ENCODE results near the gene SLC13A4. TPM values are rescaled to one million over a fixed set of nuclear protein-coding genes. Genes with fewer than 3 reads are reported as not detected.

Gene SLC13A4
- polyA plus RNA-seq, 1 experiment: 0.04 TPM

DNA sequence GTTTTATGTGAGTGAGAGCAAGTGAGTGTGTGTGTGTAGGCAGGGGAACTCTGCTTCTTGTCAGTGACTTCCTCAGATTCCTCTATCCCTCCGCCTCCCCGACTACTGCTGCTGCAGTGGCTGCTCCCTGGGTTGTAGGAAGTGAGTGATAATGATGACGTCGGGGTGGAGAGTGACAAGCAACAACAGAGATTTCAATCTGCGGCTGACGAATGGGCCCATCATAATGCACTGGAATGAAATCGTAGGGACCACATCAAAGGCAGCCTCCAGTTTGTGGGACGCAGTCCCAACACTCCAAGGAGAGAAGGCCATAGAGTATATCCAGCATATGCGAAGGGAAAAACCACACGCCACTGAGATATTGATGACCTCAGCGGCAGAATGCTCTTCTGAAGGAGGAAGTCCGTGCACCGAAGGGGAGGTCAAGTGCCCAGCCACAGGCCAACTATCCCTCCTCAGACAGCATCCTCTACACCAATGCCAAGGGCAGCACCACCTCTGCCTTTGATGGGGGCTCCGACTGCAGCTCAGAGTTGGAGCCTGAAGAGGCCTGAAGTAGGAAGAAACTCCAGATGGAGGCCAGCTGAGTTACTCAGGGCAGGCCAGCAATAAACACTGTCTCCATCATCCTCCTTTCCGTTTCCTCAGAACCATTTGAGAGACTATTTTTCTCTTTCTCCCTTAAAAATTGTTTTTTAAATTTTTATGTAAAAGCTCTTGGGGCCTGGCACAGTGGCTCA is 77.0 kb downstream of the SLC13A4 start:
- TF ChIP-seq, protein P1, sequence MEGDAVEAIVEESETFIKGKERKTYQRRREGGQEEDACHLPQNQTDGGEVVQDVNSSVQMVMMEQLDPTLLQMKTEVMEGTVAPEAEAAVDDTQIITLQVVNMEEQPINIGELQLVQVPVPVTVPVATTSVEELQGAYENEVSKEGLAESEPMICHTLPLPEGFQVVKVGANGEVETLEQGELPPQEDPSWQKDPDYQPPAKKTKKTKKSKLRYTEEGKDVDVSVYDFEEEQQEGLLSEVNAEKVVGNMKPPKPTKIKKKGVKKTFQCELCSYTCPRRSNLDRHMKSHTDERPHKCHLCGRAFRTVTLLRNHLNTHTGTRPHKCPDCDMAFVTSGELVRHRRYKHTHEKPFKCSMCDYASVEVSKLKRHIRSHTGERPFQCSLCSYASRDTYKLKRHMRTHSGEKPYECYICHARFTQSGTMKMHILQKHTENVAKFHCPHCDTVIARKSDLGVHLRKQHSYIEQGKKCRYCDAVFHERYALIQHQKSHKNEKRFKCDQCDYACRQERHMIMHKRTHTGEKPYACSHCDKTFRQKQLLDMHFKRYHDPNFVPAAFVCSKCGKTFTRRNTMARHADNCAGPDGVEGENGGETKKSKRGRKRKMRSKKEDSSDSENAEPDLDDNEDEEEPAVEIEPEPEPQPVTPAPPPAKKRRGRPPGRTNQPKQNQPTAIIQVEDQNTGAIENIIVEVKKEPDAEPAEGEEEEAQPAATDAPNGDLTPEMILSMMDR (IDR thresholded peaks at IDR 0.05; ENCODE audit: insufficient read depth, low read depth, low read length): no peak
- Histone ChIP-seq H3K27me3 (ENCODE audit: control insufficient read depth, insufficient read depth, low read length) (no peaks in the 10 kb centered on the region), H3K4me3 (ENCODE audit: low read depth, low read length) (no peak overlapping the region), H3K36me3 (ENCODE audit: control insufficient read depth, insufficient read depth, low read length) (0 out of 2 replicates have a peak, but pooled peaks cover 1% of the 10 kb centered on the region)
- POLR2A ChIA-PET: no interaction called here
- DNase-seq (ENCODE audit: low read depth): no peak
- CTCF ChIA-PET: interaction anchor here (0.6 to 1.2 kb wide), 3 partner anchors 11 to 1573 kb away, joined by 3 to 5 read pairs (median 4); partner anchors contain the start of gene STMP1

DNA sequence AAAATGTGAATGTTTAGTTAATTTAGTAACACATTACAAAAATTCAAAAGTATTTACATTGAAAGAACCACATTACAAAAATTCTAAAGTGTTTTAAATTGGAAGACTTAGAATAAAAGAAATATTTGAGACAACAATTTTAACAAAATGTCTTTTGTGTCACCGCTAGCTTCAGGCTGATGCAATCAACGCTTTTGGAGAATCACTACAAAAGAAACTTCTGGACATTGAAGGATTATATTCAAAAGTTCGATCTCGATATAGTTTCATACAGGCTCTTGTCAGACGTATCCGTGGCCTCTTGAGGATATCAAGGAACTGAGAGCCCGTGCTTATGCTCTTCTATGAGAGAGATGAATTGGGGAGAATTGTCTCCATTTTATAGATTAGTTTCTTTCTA is 79.8 kb downstream of the SLC13A4 start:
- Histone ChIP-seq H3K27me3 (ENCODE audit: control insufficient read depth, insufficient read depth, low read length) (no peaks in the 10 kb centered on the region), H3K4me3 (ENCODE audit: low read depth, low read length) (no peak overlapping the region), H3K36me3 (ENCODE audit: control insufficient read depth, insufficient read depth, low read length) (0 out of 2 replicates have a peak, but pooled peaks cover 2% of the 10 kb centered on the region)
- POLR2A ChIA-PET: no interaction called here
- CTCF ChIA-PET: interaction anchor here (1.0 to 1.4 kb wide), 3 partner anchors 13 to 374 kb away, joined by 3 read pairs; no protein-coding TSS in a partner anchor
- DNase-seq (ENCODE audit: low read depth): no peak
- TF ChIP-seq, protein P1 (IDR thresholded peaks at IDR 0.05; ENCODE audit: insufficient read depth, low read depth, low read length): no peak

DNA sequence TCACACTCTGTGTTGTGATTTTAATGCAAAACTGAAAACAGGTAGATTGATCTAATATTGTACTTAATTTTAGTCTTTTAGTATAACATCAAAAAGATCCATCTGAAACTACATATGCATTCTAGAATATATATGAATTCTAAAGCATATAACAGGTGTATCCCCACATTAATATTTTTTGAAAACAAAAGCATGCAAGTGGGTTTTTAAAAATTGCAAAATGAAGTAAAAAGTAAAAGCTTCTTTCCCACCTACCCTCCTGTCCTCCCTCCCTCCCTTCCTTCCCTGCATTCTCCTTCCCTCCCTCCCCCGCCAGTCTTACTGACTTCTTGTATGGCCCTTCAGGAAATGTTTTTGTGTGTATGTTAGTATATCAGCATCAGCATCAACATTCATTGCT is 80.2 kb downstream of the SLC13A4 start:
- CTCF ChIA-PET: interaction anchor here (1.3 to 5.2 kb wide), 4 partner anchors 14 to 373 kb away, joined by 3 to 48 read pairs (median 5); no protein-coding TSS in a partner anchor
- TF ChIP-seq, protein P1 (IDR thresholded peaks at IDR 0.05; ENCODE audit: insufficient read depth, low read depth, low read length): no peak

DNA sequence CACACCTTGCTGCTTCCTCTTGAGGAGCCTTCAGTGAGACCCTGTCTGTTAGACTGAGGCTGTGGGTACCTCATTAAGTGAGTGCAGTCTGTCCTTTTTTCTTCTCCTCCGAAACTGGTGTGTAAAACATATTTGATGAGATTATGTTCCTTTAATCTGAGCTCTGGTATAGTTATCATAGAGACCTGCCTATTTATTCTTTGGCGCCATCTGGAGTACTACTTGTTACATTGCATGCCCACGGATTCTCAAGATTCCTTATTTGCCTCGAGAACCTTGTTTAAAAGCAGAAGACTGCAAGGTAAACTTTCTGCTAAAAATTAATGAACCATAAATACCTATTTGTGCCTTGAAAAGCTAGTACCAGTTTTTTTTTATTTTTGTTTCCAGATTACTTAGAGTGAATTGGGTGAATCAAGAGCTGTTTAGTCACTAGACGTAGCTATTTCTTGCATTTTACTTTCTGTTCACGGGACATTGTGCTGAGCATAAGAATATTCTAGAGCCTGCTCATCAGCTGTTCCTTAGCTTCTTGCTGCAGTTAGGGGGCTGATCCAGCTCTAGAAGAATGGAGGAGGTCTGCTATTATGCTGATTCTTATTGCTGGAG is 82.6 kb downstream of the SLC13A4 start:
- TF ChIP-seq, protein P1 (IDR thresholded peaks at IDR 0.05; ENCODE audit: insufficient read depth, low read depth, low read length): peak; percentile 76
- DNase-seq (ENCODE audit: low read depth): no peak
- H3K36me3 ChIP-seq (ENCODE audit: control insufficient read depth, insufficient read depth, low read length): 0 out of 2 replicates have a peak, but pooled peaks cover 1% of the 10 kb centered on the region
- POLR2A ChIA-PET: interaction anchor here (0.5 to 0.7 kb wide), 2 partner anchors 24 to 349 kb away, joined by 4 to 7 read pairs; no protein-coding TSS in a partner anchor
- H3K4me3 ChIP-seq (ENCODE audit: low read depth, low read length): no peak overlapping the region
- CTCF ChIA-PET: interaction anchor here (0.6 to 5.2 kb wide), 22 partner anchors 9 to 956 kb away, joined by 3 to 89 read pairs (median 4); partner anchors contain the start of gene STMP1
- H3K27me3 ChIP-seq (ENCODE audit: control insufficient read depth, insufficient read depth, low read length): no peaks in the 10 kb centered on the region

More for the DNA sequence above, 80.2 kb downstream of the SLC13A4 start:
- Histone ChIP-seq H3K27me3 (ENCODE audit: control insufficient read depth, insufficient read depth, low read length) (no peaks in the 10 kb centered on the region), H3K36me3 (ENCODE audit: control insufficient read depth, insufficient read depth, low read length) (0 out of 2 replicates have a peak, but pooled peaks cover 2% of the 10 kb centered on the region), H3K4me3 (ENCODE audit: low read depth, low read length) (no peak overlapping the region)
- POLR2A ChIA-PET: no interaction called here
- no peak for DNase-seq (ENCODE audit: low read depth)

DNA sequence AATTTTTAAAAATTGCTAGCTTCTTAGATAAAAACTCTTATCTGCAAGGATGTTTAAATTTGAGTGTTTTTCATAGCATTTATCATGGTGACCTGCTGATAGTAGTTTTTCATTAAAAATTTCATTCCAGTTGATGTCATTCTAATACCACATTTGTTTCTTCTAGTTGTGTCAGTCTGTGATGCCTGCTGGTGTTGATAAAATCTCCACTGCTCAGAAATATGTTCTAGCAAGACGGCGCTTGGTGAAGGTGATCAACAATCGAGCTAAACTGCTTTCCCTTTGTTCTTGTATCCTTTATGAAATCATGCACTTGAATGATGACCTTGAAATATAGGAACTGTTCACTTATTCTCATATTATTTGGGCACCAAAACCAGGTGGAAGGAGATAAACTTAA is 83.3 kb downstream of the SLC13A4 start:
- DNase-seq (ENCODE audit: low read depth): no peak
- Histone ChIP-seq H3K27me3 (ENCODE audit: control insufficient read depth, insufficient read depth, low read length) (no peaks in the 10 kb centered on the region), H3K36me3 (ENCODE audit: control insufficient read depth, insufficient read depth, low read length) (0 out of 2 replicates have a peak, but pooled peaks cover 1% of the 10 kb centered on the region), H3K4me3 (ENCODE audit: low read depth, low read length) (no peak overlapping the region)
- ChIA-PET CTCF (interaction anchor here (0.6 to 5.2 kb wide), 19 partner anchors 8 to 955 kb away, joined by 3 to 89 read pairs (median 5); partner anchors contain the start of gene STMP1), POLR2A (no interaction called here)
- TF ChIP-seq, protein P1 (IDR thresholded peaks at IDR 0.05; ENCODE audit: insufficient read depth, low read depth, low read length): no peak
